Uterus (tissue), 2 donors: Measurements from ENCODE around the gene DNAH1.

Experiments
- CTCF ChIP-seq, 4 experiments: fragments of 200-600 bp in 2 of 4; fragments of 450-650 bp in 2 of 4; sonication (generic) in 2 of 4; IDR thresholded peaks; one replicate each; pipeline ENCODE4 v1.5.1; 2016 to 2019; ENCODE audit warnings: antibody characterized with exemption in 4 of 4, mild to moderate bottlenecking in 2 of 4, moderate library complexity in 1 of 4
- POLR2A ChIP-seq, 2 donors: fragments of 450-650 bp; IDR thresholded peaks; one replicate each; pipeline ENCODE4 v1.6.1; 2016; ENCODE audit warnings: antibody characterized with exemption in 2 of 2, mild to moderate bottlenecking in 1 of 2, moderate library complexity in 1 of 2

DNA sequence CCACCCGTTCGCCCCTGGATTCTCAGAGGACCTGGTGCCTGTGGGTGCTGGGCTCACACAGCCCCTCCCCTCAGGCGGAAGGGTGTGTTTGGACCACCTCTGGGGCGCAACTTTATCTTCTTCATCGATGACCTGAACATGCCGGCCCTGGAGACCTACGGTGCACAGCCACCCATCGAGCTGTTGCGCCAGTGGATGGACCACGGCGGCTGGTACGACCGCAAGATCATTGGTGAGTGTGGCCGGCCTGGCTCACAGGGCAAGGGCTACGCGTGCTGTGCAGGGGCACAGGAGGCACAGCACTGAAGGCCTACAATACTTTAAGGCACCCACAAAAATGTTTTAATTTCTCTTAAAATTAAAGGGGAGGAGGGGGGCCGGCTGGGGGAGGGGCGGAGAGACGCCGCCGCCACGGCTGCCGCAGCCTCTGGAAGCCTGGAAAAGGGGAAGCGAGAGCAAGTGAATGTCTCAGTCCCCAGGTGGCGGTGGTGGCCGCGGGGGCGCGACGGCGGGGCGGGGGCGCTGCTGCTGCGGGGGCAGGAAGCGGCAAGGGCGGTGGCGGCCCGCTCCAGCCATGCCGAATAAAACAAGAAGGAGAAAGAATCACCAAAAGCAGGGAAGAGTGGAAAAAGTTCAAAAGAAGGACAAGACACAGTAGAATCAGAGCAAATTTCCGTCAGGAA is 56.8 kb downstream of the DNAH1 start:
- no peak for TF ChIP-seq POLR2A (IDR thresholded peaks at IDR 0.05)
- TF ChIP-seq CTCF (IDR thresholded peaks at IDR 0.05): no peak
